Sciatic nerve (tissue), 2 donors: ENCODE results near the gene ZNHIT2. TPM values are rescaled to one million over a fixed set of nuclear protein-coding genes. Genes with fewer than 3 reads are reported as not detected.

Experiments
- ATAC-seq: fragments of 200-7000 bp; cut with Tn5 transposase; one replicate; pipeline ENCODE4 v1.9.1; 2020; ENCODE audit warnings: mild to moderate bottlenecking, moderate library complexity
- DNase-seq: peaks from one replicate; pipeline ENCODE4 v3.0.0-alpha.2; 2020; ENCODE audit warnings: low spot score
- intact Hi-C: fragments of 100-400 bp; cut with DNase I; formaldehyde crosslinking; loops from one replicate; pipeline ENCODE4 v1.14.2; 2022
- microRNA-seq: library from miRNA; unstranded; fragments of <30 nt; microRNA quantifications from one replicate; pipeline ENCODE4 v1.2.0, GENCODE V29; 2020
- total RNA-seq: library from RNA; stranded (reverse); fragmentation: NEBNext Ultra II Directional; extraction: Animal tissue kit (Norgen Biotek cat#: 25700); gene quantifications from one replicate; pipeline ENCODE4 v1.2.1, GENCODE V29; 2021
- donor health status: DM: no; HTN: no; CAD: no.
- donor health status: DM: no; HTN: no; CAD: no.

The ZNHIT2 gene
- total RNA-seq, 1 donor from 2014 or later, result 6.8 TPM

DNA sequence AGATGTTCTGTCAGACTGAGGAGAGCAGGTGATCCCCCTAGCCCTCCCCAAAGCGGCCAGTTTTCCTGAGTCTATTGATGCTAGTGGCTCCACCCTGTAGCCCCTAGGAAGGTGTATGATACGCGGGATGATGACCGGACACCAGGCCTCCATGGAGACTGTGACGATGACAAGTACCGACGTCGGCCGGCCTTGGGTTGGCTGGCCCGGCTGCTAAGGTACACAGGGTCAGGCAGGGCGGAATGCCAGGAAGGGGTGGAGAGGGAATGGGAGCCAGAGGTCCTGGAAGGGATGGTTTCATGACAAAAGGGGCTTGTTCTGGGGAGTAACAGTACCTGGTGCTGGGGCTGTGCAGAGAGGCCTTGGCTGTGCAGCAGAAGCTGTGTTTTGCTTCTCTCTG, 30.3 kb downstream of the ZNHIT2 start:
- DNase-seq (no peak), ATAC-seq (no peak)
- intact Hi-C loops, result no loop called here

- ATAC-seq (no peak), DNase-seq (no peak)
- intact Hi-C loops, result no loop called here
Measured at GRCh38 chr11:65086809-65087208, 30.7 kb downstream of the ZNHIT2 start.

GRCh38 chr11:65085446-65085845, 32.1 kb downstream of the ZNHIT2 start:
- DNase-seq (no peak), ATAC-seq (no peak)
- intact Hi-C loops, result no loop called here

DNA sequence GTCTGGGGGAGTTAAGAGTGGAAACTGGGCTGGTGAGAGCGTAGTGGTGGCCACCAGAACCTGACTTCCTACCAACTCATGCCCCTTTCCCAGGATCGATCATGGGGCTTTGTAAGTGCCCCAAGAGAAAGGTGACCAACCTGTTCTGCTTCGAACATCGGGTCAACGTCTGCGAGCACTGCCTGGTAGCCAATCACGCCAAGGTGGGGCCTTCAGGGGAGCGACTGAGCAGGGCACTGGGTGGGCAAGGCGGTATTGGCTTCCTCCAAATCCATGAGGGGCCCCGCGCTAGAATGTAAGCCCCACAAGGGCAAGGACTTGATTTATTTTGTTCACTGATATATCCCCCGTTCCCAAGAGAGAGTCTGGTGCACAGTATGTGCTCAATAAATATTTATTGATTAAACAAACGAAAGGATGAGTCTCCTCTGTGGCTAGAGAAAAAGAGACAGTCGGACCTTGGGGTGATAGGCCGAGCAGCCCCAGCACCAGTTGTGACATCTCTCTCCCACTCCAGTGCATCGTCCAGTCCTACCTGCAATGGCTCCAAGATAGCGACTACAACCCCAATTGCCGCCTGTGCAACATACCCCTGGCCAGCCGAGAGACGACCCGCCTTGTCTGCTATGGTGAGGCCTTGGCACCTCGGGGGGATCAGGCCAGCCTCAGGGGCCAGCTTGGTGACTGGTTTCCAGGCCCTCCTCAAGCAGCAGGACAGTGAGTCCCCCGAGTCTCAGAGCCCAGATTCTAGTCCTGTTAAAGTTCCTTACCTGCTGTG, 32.7 kb downstream of the ZNHIT2 start:
- peak; percentile 2 for ATAC-seq
- intact Hi-C loops, result no loop called here

DNA sequence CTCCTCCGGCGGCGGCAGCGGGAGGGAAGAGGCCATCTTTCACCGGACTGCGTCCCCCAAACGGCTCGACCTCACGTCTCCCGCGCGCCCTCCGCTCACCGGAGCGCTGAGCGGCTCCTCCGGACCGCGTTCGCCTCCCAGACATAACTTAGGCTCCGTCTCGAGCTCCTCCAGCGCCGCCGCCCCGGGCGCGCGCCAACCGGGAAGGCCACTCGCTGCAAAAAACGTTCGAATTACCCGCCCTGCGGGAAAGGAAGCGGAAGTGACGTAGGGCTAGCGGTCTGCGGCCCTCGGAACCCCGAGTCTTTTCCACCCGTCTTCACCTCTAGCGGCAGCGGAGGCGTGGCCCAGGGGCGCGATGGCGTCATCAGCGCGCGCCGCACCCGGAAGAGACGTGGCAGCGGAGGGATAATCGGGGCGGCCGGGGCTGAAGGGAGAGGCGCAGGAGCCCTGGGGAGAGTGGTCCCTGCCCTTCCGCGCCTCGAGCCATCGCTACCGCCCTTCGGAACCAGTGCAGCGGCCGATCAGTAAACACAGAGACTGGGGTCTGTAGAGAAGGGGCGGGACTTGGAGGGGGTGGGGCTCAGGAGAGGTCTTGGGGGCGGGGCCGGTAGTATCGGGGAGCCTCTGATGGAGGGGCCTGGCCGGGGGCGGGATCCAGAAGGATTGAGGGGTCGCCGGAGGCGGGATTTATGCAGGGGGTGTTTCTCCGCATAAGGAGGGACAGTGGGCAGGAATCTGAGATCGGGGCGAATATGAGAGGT, 33.5 kb downstream of the ZNHIT2 start, which contains the start of the genes CDCA5 and ZFPL1:
TSS of gene CDCA5 (minus strand) at position 207 of the 764 bp plus-strand sequence. CDS start at position 145, 62 bp downstream.
TSS of gene ZFPL1 (plus strand) at position 389 of the 764 bp plus-strand sequence. CDS start 477 bp downstream, outside the sequence.
- DNase-seq, result peak; percentile 97
- ATAC-seq, result peak; percentile 99
- intact Hi-C loops, result no loop called here

More for the DNA sequence above, 32.7 kb downstream of the ZNHIT2 start:
- DNase-seq, result no peak

GRCh38 chr11:65083134-65083833, 34.2 kb downstream of the ZNHIT2 start:
- intact Hi-C loops, result no loop called here

DNA sequence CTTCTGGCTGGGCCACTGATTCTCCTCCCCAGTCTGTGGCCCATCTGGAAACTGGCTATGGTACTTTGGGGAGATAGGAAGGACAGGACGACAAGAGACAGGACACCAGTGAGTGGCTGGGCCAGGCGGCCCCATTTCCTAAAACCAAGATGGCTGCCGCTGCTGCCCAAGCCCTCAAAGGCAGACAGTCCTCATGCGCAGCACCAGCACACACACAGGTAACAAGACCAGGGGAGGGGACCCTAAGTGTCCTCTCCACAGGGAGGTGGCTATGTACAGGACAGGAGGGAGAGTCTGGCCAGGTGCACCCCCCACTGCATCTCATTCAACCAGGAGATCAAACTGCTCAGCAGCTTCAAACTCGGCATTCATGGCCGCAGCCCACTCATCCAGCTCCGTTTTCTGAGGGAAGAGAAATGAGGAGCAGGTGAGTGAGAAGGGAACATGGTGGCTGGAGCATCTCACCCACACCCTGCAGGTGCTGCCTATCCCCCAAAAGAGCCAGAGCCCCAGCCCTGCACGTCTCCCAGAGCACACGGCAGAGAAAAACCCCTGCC, 38.6 kb downstream of the ZNHIT2 start:
- ATAC-seq (no peak), DNase-seq (no peak)
- intact Hi-C loops, result no loop called here

More at GRCh38 chr11:65083134-65083833, 34.2 kb downstream of the ZNHIT2 start:
- DNase-seq (no peak), ATAC-seq (no peak)

- ATAC-seq (no peak), DNase-seq (no peak)
- intact Hi-C loops, result no loop called here
Measured at GRCh38 chr11:65078151-65078550, 39.4 kb downstream of the ZNHIT2 start.

DNA sequence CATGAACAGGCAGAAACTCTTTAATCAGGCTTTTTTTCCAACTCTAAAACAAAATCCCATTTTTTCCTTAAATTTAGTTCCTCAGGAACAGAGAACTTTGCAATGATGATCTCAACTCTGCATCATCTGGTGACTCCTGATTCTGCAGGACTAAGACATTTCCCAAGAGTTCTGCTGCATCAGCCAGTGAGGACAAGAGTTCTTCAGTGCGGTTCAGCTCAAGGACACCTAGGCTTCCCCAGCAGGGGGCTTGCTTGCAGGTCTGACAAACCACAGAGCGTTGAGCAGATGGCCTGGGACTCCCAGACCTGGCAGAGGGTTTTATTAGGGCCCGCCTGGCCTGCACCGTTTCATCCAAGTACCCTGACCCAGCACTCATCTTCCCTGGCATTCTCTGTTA, 40.0 kb downstream of the ZNHIT2 start:
- intact Hi-C loops, result no loop called here
- no peak for DNase-seq
- ATAC-seq, result no peak

GRCh38 chr11:65072631-65072966, 44.9 kb downstream of the ZNHIT2 start:
- DNase-seq (no peak), ATAC-seq (no peak)
- intact Hi-C loops, result no loop called here

- DNase-seq (no peak), ATAC-seq (no peak)
- intact Hi-C loops, result no loop called here
Measured at GRCh38 chr11:65071907-65072630, 45.4 kb downstream of the ZNHIT2 start.

- intact Hi-C loops, result no loop called here
- ATAC-seq (no peak), DNase-seq (no peak)
Measured at GRCh38 chr11:65069217-65069616, 48.3 kb downstream of the ZNHIT2 start.

GRCh38 chr11:65067446-65067845, 50.1 kb downstream of the ZNHIT2 start:
- intact Hi-C loops, result no loop called here
- no peak for DNase-seq
- no peak for ATAC-seq

DNA sequence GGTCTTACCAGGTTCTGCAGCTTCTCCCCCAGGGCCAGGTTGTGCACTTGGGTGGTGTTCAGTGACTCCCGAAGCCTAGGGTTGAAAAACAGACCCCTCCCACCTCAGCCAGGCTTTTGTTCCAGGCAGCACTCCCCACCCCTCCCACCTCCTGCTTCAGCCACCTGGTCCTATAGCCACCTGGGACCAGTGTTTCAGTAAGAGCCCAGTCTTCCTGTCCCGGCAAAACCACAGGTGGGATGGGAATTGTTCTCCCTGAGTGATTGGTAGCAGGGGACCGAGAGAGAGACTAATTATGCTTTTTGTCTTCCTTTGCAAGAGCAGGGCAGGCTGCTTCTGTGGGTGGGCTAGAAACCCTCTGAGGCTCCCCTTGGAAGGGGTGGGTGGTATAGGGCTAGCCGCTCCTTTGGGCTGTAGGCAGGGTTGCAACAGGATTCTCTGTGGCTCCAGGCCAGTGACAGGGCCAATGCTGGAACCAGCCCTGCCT, 50.7 kb downstream of the ZNHIT2 start:
- ATAC-seq (peak; percentile 37), DNase-seq (no peak)
- intact Hi-C loops, result no loop called here

Small RNA genes lying within 50 kb of the gene (microRNA-seq; reads per million reads assigned to microRNA genes)
- not detected for gene MIR6751

Other genes starting within 250 kb of the ZNHIT2 start
- 64.5 TPM for gene EHD1, start 239.1 kb downstream of the ZNHIT2 start, total RNA-seq
- 28.0 TPM for gene ATG2A, start 200.5 kb downstream of the ZNHIT2 start, total RNA-seq
- 21.1 TPM for gene PPP2R5B, start 193.0 kb downstream of the ZNHIT2 start, total RNA-seq
- gene GPHA2, start 181.8 kb downstream of the ZNHIT2 start, total RNA-seq, result not detected
- gene MAJIN, start 145.6 kb downstream of the ZNHIT2 start, total RNA-seq, result not detected
- 2.9 TPM for gene BATF2, start 120.7 kb downstream of the ZNHIT2 start, total RNA-seq
- 130 TPM for gene ARL2, start 103.5 kb downstream of the ZNHIT2 start, total RNA-seq
- gene SNX15, start 90.3 kb downstream of the ZNHIT2 start, total RNA-seq, result 34.4 TPM
- gene SAC3D1, start 76.5 kb downstream of the ZNHIT2 start, total RNA-seq, result 4.9 TPM
- gene NAALADL1, start 59.1 kb downstream of the ZNHIT2 start, total RNA-seq, result 14.7 TPM
- gene CDCA5, start 33.7 kb downstream of the ZNHIT2 start, total RNA-seq, result 0.71 TPM
- gene ZFPL1, start 33.5 kb downstream of the ZNHIT2 start, total RNA-seq, result 32.9 TPM
- 115 TPM for gene VPS51, start 21.5 kb downstream of the ZNHIT2 start, total RNA-seq
- gene TM7SF2, start 5.8 kb downstream of the ZNHIT2 start, total RNA-seq, result 18.2 TPM
- 722 TPM for gene FAU, start 4.4 kb upstream of the ZNHIT2 start, total RNA-seq
- gene MRPL49, start 4.6 kb upstream of the ZNHIT2 start, total RNA-seq, result 32.1 TPM
- gene SYVN1, start 16.8 kb upstream of the ZNHIT2 start, total RNA-seq, result 75.9 TPM
- not detected for gene SPDYC, start 52.5 kb upstream of the ZNHIT2 start, total RNA-seq
- 125 TPM for gene CAPN1, start 64.2 kb upstream of the ZNHIT2 start, total RNA-seq
- 5.5 TPM for gene POLA2, start 144.3 kb upstream of the ZNHIT2 start, total RNA-seq
- 34.7 TPM for gene CDC42EP2, start 197.2 kb upstream of the ZNHIT2 start, total RNA-seq
- 62.5 TPM for gene DPF2, start 216.2 kb upstream of the ZNHIT2 start, total RNA-seq
- gene TIGD3, start 237.1 kb upstream of the ZNHIT2 start, total RNA-seq, result not detected